ENCODE measurements around the gene ZG16. TPM values are rescaled to one million over a fixed set of nuclear protein-coding genes. Genes with fewer than 3 reads are reported as not detected.
"Not testable (repeated sequence)": the region's sequence is repeated elsewhere in the genome, so short reads cannot be mapped to it uniquely, and the experiment has no call there.

The ZG16 gene
- total and polyA plus RNA-seq, 5 experiments from 2014 or later: not detected

GRCh38 chr16:29740630-29741015 is 37.4 kb upstream of the ZG16 start:
- DNase-seq, H3K27me3 Mint-ChIP-seq, H3K9me3 Mint-ChIP-seq, ATAC-seq: not testable (repeated sequence)
- Mint-ChIP-seq H3K4me1 (peaks cover 65 to 91% (median 85%) of the 10 kb centered on the region in 4 donors), H3K4me3 (peak overlapping the region in 9 of 10 donors; percentile 50 to 100 (median 82)), H3K27ac (peak overlapping the region; percentile 82 to 100 (median 94)), H3K36me3 (peaks cover 4 to 41% (median 40%) of the 10 kb centered on the region in 3 donors)
- POLR2A ChIA-PET: interaction anchor here (1.0 to 10.1 kb wide), 5 partner anchors 14 to 67 kb away, joined by 3 to 223 read pairs (median 9); partner anchors contain the start of gene KIF22

GRCh38 chr16:29742683-29743275 is 35.3 kb upstream of the ZG16 start:
- DNase-seq (peak in 4 of 10 donors; percentile 32 to 35 (median 34)), ATAC-seq (no peak)
- POLR2A ChIA-PET: interaction anchor here (0.6 to 10.1 kb wide), 16 partner anchors 9 to 734 kb away, joined by 3 to 223 read pairs (median 6); partner anchors contain the start of genes ALDOA, KIF22, MAZ and PAGR1
- Mint-ChIP-seq H3K36me3 (peaks cover 4 to 44% (median 44%) of the 10 kb centered on the region in 3 donors), H3K4me1 (peaks cover 60 to 91% (median 85%) of the 10 kb centered on the region in 4 donors), H3K4me3 (peak overlapping the region; percentile 85 to 100 (median 98)), H3K9me3 (peaks cover 0 to 3% (median 0%) of the 10 kb centered on the region in 9 donors), H3K27ac (peak overlapping the region; percentile 82 to 100 (median 98)), H3K27me3 (peaks cover 0 to 4% (median 0%) of the 10 kb centered on the region in 5 donors)

GRCh38 chr16:29743475-29743826 is 34.6 kb upstream of the ZG16 start:
- Mint-ChIP-seq H3K27ac (peak overlapping the region; percentile 82 to 100 (median 98)), H3K9me3 (peaks cover 0 to 3% (median 0%) of the 10 kb centered on the region in 9 donors), H3K4me1 (peaks cover 54 to 91% (median 82%) of the 10 kb centered on the region in 4 donors), H3K4me3 (peak overlapping the region; percentile 85 to 100 (median 98)), H3K36me3 (peaks cover 4 to 44% (median 44%) of the 10 kb centered on the region in 3 donors), H3K27me3 (peaks cover 0 to 4% (median 0%) of the 10 kb centered on the region in 5 donors)
- POLR2A ChIA-PET: interaction anchor here (0.6 to 10.1 kb wide), 18 partner anchors 10 to 322 kb away, joined by 3 to 223 read pairs (median 6); partner anchors contain the start of genes ALDOA, KIF22, MAZ and PAGR1
- ATAC-seq: no peak
- DNase-seq: no peak

GRCh38 chr16:29743827-29744531 is 34.1 kb upstream of the ZG16 start:
- H3K36me3 Mint-ChIP-seq: peaks cover 4 to 49% (median 44%) of the 10 kb centered on the region in 3 donors
- ATAC-seq: peak; percentile 24 to 25
- H3K27ac Mint-ChIP-seq: peak overlapping the region; percentile 82 to 100 (median 100)
- DNase-seq: peak in 8 of 10 donors; percentile 32 to 76 (median 62)
- H3K4me3 Mint-ChIP-seq: peak overlapping the region; percentile 96 to 100 (median 99)
- peaks cover 50 to 87% (median 81%) of the 10 kb centered on the region in 4 donors for H3K4me1 Mint-ChIP-seq
- H3K27me3 Mint-ChIP-seq: peaks cover 0 to 4% (median 0%) of the 10 kb centered on the region in 5 donors
- POLR2A ChIA-PET: interaction anchor here (0.5 to 10.1 kb wide), 16 partner anchors 11 to 78 kb away, joined by 3 to 223 read pairs (median 10); partner anchors contain the start of genes KIF22, MAZ and PAGR1
- peaks cover 0 to 3% (median 0%) of the 10 kb centered on the region in 9 donors for H3K9me3 Mint-ChIP-seq

GRCh38 chr16:29744541-29745101 is 33.4 kb upstream of the ZG16 start:
- H3K4me3 Mint-ChIP-seq: peak overlapping the region; percentile 96 to 100 (median 99)
- peaks cover 0 to 4% (median 0%) of the 10 kb centered on the region in 5 donors for H3K27me3 Mint-ChIP-seq
- H3K4me1 Mint-ChIP-seq: peaks cover 46 to 85% (median 79%) of the 10 kb centered on the region in 4 donors
- H3K9me3 Mint-ChIP-seq: peaks cover 0 to 3% (median 0%) of the 10 kb centered on the region in 9 donors
- ATAC-seq: peak in 1 of 2 donors; percentile 6
- H3K36me3 Mint-ChIP-seq: peaks cover 4 to 51% (median 44%) of the 10 kb centered on the region in 3 donors
- POLR2A ChIA-PET: interaction anchor here (0.5 to 10.1 kb wide), 12 partner anchors 10 to 83 kb away, joined by 3 to 223 read pairs (median 14); partner anchors contain the start of genes KIF22, MAZ and PAGR1
- peak overlapping the region; percentile 82 to 100 (median 100) for H3K27ac Mint-ChIP-seq
- DNase-seq: peak in 5 of 10 donors; percentile 11 to 63 (median 50)

- DNase-seq: peak in 9 of 10 donors; percentile 28 to 86 (median 69)
- peak; percentile 48 to 53 for ATAC-seq
- Mint-ChIP-seq H3K9me3 (peaks cover 0 to 3% (median 0%) of the 10 kb centered on the region in 9 donors), H3K4me1 (peaks cover 40 to 83% (median 74%) of the 10 kb centered on the region in 4 donors), H3K27me3 (peaks cover 0 to 4% (median 0%) of the 10 kb centered on the region in 5 donors), H3K36me3 (peaks cover 4 to 47% (median 40%) of the 10 kb centered on the region in 3 donors), H3K4me3 (peak overlapping the region; percentile 96 to 100 (median 99)), H3K27ac (peak overlapping the region; percentile 82 to 100 (median 100))
- POLR2A ChIA-PET: interaction anchor here (0.5 to 10.1 kb wide), 17 partner anchors 8 to 351 kb away, joined by 3 to 223 read pairs (median 7); partner anchors contain the start of genes KIF22, MAZ, PAGR1 and YPEL3
Measured at GRCh38 chr16:29745121-29745852, 32.8 kb upstream of the ZG16 start.

- peak within 1 kb of the TSS; percentile 96 to 100 (median 99) for H3K4me3 Mint-ChIP-seq
- POLR2A ChIA-PET: interaction anchor here (0.6 to 10.1 kb wide), 19 partner anchors 8 to 665 kb away, joined by 3 to 223 read pairs (median 5); partner anchors contain the start of genes KIF22, MAZ, PAGR1 and YPEL3
- ATAC-seq: peak; percentile 71 to 83
Measured at GRCh38 chr16:29745853-29746345, 32.2 kb upstream of the ZG16 start, which contains the start of gene C16orf54. C16orf54 (minus strand) TSS chr16:29745990; CDS start chr16:29744951, 1,039 bp downstream.

GRCh38 chr16:29746518-29746917 is 31.5 kb upstream of the ZG16 start:
- peak in 1 of 10 donors; percentile 37 for DNase-seq
- Mint-ChIP-seq H3K4me3 (peak overlapping the region; percentile 96 to 100 (median 99)), H3K27ac (peak overlapping the region; percentile 82 to 100 (median 100)), H3K36me3 (peaks cover 2 to 44% (median 28%) of the 10 kb centered on the region in 3 donors), H3K4me1 (peaks cover 27 to 73% (median 62%) of the 10 kb centered on the region in 4 donors)
- POLR2A ChIA-PET: interaction anchor here (0.5 to 10.1 kb wide), 18 partner anchors 8 to 664 kb away, joined by 3 to 223 read pairs (median 4); partner anchors contain the start of genes KIF22, MAZ, PAGR1 and YPEL3
- not testable (repeated sequence) for H3K9me3 Mint-ChIP-seq, ATAC-seq, H3K27me3 Mint-ChIP-seq

More at GRCh38 chr16:29745853-29746345, 32.2 kb upstream of the ZG16 start, which contains the start of gene C16orf54:
- peak; percentile 81 to 100 (median 98) for DNase-seq
- Mint-ChIP-seq H3K27me3 (peaks cover 0 to 4% (median 0%) of the 10 kb centered on the region in 5 donors), H3K9me3 (peaks cover 0 to 3% (median 0%) of the 10 kb centered on the region in 9 donors), H3K27ac (peak within 1 kb of the TSS; percentile 82 to 100 (median 100)), H3K36me3 (peaks cover 4 to 47% (median 35%) of the 10 kb centered on the region in 3 donors), H3K4me1 (peaks cover 34 to 76% (median 67%) of the 10 kb centered on the region in 4 donors)

GRCh38 chr16:29747947-29748759 is 29.9 kb upstream of the ZG16 start:
- POLR2A ChIA-PET: interaction anchor here (0.7 to 10.1 kb wide), 7 partner anchors 8 to 60 kb away, joined by 3 to 223 read pairs (median 4); partner anchors contain the start of genes KIF22 and MAZ

GRCh38 chr16:29748760-29749149 is 29.3 kb upstream of the ZG16 start:
- POLR2A ChIA-PET: interaction anchor here (0.6 to 10.1 kb wide), 6 partner anchors 9 to 59 kb away, joined by 3 to 223 read pairs (median 4); partner anchors contain the start of gene KIF22
- Mint-ChIP-seq H3K36me3 (peaks cover 0 to 22% (median 6%) of the 10 kb centered on the region in 3 donors), H3K4me3 (peak overlapping the region in 2 of 10 donors; percentile 26 to 51), H3K27ac (peak overlapping the region in 9 of 10 donors; percentile 48 to 85 (median 74)), H3K4me1 (peaks cover 19 to 53% (median 44%) of the 10 kb centered on the region in 4 donors)
- not testable (repeated sequence) for H3K27me3 Mint-ChIP-seq, H3K9me3 Mint-ChIP-seq, DNase-seq, ATAC-seq

More at GRCh38 chr16:29747947-29748759, 29.9 kb upstream of the ZG16 start:
- Mint-ChIP-seq H3K27ac (peak overlapping the region; percentile 63 to 100 (median 100)), H3K27me3 (peaks cover 0 to 4% (median 0%) of the 10 kb centered on the region in 5 donors), H3K36me3 (peaks cover 0 to 28% (median 12%) of the 10 kb centered on the region in 3 donors), H3K4me3 (peak overlapping the region in 6 of 10 donors; percentile 42 to 100 (median 74)), H3K4me1 (peaks cover 23 to 56% (median 48%) of the 10 kb centered on the region in 4 donors), H3K9me3 (peaks cover 0 to 3% (median 0%) of the 10 kb centered on the region in 9 donors)
- ATAC-seq (no peak), DNase-seq (no peak)
